ENCODE measurements around the gene NGLY1. TPM values are rescaled to one million over a fixed set of nuclear protein-coding genes. Genes with fewer than 3 reads are reported as not detected.

The NGLY1 gene
- total and polyA plus RNA-seq, 2 donors (not counting 1 experiment from before 2014, with no cell fraction given): 11.6 to 34.0 TPM

- TF ChIP-seq CTCF (conservative IDR thresholded peaks at IDR 0.05 in 1 of 2, IDR thresholded peaks at IDR 0.05 in 1 of 2; ENCODE audit: low read depth in 1 of 2, low read length in 2 of 2) (no peak), EZH2 (IDR thresholded peaks at IDR 0.05; ENCODE audit: low read length, missing control alignments) (no peak)
- Histone ChIP-seq H2AFZ (ENCODE audit: low read length) (no peak overlapping the region), H3K9me3 (ENCODE audit: control insufficient read depth, insufficient read depth, low read depth, low read length) (no peaks in the 10 kb centered on the region), H3K27me3 (ENCODE audit: control insufficient read depth, insufficient read depth, low read length) (no peaks in the 10 kb centered on the region), H3K36me3 (ENCODE audit: control insufficient read depth, insufficient read depth, low read length) (no peaks in the 10 kb centered on the region), H3K4me1 (ENCODE audit: control insufficient read depth, extremely low read depth, insufficient read depth, low read length) (peaks cover 8% of the 10 kb centered on the region), H3K9ac (ENCODE audit: insufficient read depth, low read length) (no peak overlapping the region), H3K79me2 (ENCODE audit: control insufficient read depth, insufficient read depth, low read length) (no peaks in the 10 kb centered on the region), H3K4me3 (replicated peaks in 1 of 4; ENCODE audit: control extremely low read depth in 1 of 4, insufficient read depth in 1 of 4, low read depth in 3 of 4, low read length in 4 of 4) (no peak overlapping the region), H3K4me2 (ENCODE audit: extremely low read depth, insufficient read depth, low read length) (no peak overlapping the region), H4K20me1 (ENCODE audit: control insufficient read depth, extremely low read depth, insufficient read depth, low read length) (no peaks in the 10 kb centered on the region), H3K27ac (ENCODE audit: insufficient read depth, low read length) (no peak overlapping the region)
- DNase-seq (ENCODE audit: low read depth in 2 of 2): no peak
These were observed 35.1 kb upstream of the NGLY1 start for GRCh38 chr3:25818335-25818734.

GRCh38 chr3:25817638-25818037, 34.4 kb upstream of the NGLY1 start:
- Histone ChIP-seq H3K4me1 (ENCODE audit: control insufficient read depth, extremely low read depth, insufficient read depth, low read length) (peaks cover 8% of the 10 kb centered on the region), H3K4me2 (ENCODE audit: extremely low read depth, insufficient read depth, low read length) (no peak overlapping the region), H3K36me3 (ENCODE audit: control insufficient read depth, insufficient read depth, low read length) (no peaks in the 10 kb centered on the region), H3K27me3 (ENCODE audit: control insufficient read depth, insufficient read depth, low read length) (no peaks in the 10 kb centered on the region), H2AFZ (ENCODE audit: low read length) (no peak overlapping the region), H3K79me2 (ENCODE audit: control insufficient read depth, insufficient read depth, low read length) (no peaks in the 10 kb centered on the region), H4K20me1 (ENCODE audit: control insufficient read depth, extremely low read depth, insufficient read depth, low read length) (no peaks in the 10 kb centered on the region), H3K9me3 (ENCODE audit: control insufficient read depth, insufficient read depth, low read depth, low read length) (no peaks in the 10 kb centered on the region), H3K27ac (ENCODE audit: insufficient read depth, low read length) (no peak overlapping the region), H3K9ac (ENCODE audit: insufficient read depth, low read length) (no peak overlapping the region), H3K4me3 (replicated peaks in 1 of 4; ENCODE audit: control extremely low read depth in 1 of 4, insufficient read depth in 1 of 4, low read depth in 3 of 4, low read length in 4 of 4) (no peak overlapping the region)
- no peak for DNase-seq (ENCODE audit: low read depth in 2 of 2)
- TF ChIP-seq CTCF (conservative IDR thresholded peaks at IDR 0.05 in 1 of 2, IDR thresholded peaks at IDR 0.05 in 1 of 2; ENCODE audit: low read depth in 1 of 2, low read length in 2 of 2): no peak
- no peak for TF ChIP-seq EZH2 (IDR thresholded peaks at IDR 0.05; ENCODE audit: low read length, missing control alignments)

GRCh38 chr3:25817107-25817506, 33.9 kb upstream of the NGLY1 start:
- Histone ChIP-seq H4K20me1 (ENCODE audit: control insufficient read depth, extremely low read depth, insufficient read depth, low read length) (no peaks in the 10 kb centered on the region), H2AFZ (ENCODE audit: low read length) (no peak overlapping the region), H3K27ac (ENCODE audit: insufficient read depth, low read length) (no peak overlapping the region), H3K4me3 (replicated peaks in 1 of 4; ENCODE audit: control extremely low read depth in 1 of 4, insufficient read depth in 1 of 4, low read depth in 3 of 4, low read length in 4 of 4) (no peak overlapping the region), H3K9ac (ENCODE audit: insufficient read depth, low read length) (no peak overlapping the region), H3K79me2 (ENCODE audit: control insufficient read depth, insufficient read depth, low read length) (no peaks in the 10 kb centered on the region), H3K36me3 (ENCODE audit: control insufficient read depth, insufficient read depth, low read length) (no peaks in the 10 kb centered on the region), H3K4me1 (ENCODE audit: control insufficient read depth, extremely low read depth, insufficient read depth, low read length) (peaks cover 8% of the 10 kb centered on the region), H3K27me3 (ENCODE audit: control insufficient read depth, insufficient read depth, low read length) (no peaks in the 10 kb centered on the region), H3K4me2 (ENCODE audit: extremely low read depth, insufficient read depth, low read length) (no peak overlapping the region), H3K9me3 (ENCODE audit: control insufficient read depth, insufficient read depth, low read depth, low read length) (no peaks in the 10 kb centered on the region)
- no peak for DNase-seq (ENCODE audit: low read depth in 2 of 2)
- TF ChIP-seq EZH2 (IDR thresholded peaks at IDR 0.05; ENCODE audit: low read length, missing control alignments) (no peak), CTCF (conservative IDR thresholded peaks at IDR 0.05 in 1 of 2, IDR thresholded peaks at IDR 0.05 in 1 of 2; ENCODE audit: low read depth in 1 of 2, low read length in 2 of 2) (no peak)

Measured in fibroblast of lung (primary cell).